Neural progenitor cell (in vitro differentiated cells): ENCODE results near the gene REV3L. TPM values are rescaled to one million over a fixed set of nuclear protein-coding genes. Genes with fewer than 3 reads are reported as not detected.
A peak's percentile ranks its signal among the peaks of the same experiment; 100 is the strongest.

Experiments
- DNase-seq: peaks from one replicate; pipeline ENCODE4 v3.0.0-alpha.2; 2016; ENCODE audit warnings: low spot score
- H2AFZ ChIP-seq: fragments of 200-600 bp; sonication (generic); replicated peaks from 2 replicates; pipeline ENCODE4 v1.6.1; 2016; ENCODE audit warnings: antibody characterized with exemption
- H3F3A ChIP-seq: fragments of 200-600 bp; sonication (generic); 2 replicates; pipeline ENCODE4 v1.6.1; 2016; ENCODE audit warnings: antibody characterized with exemption, low read depth
- H3K27ac ChIP-seq: fragments of 200-600 bp; sonication (generic); 2 replicates; pipeline ENCODE4 v1.5.1; 2016; ENCODE audit warnings: mild to moderate bottlenecking
- H3K27me3 ChIP-seq: fragments of 200-600 bp; sonication (generic); 2 replicates; pipeline ENCODE4 v1.6.1; 2016; ENCODE audit warnings: mild to moderate bottlenecking, moderate library complexity
- H3K36me3 ChIP-seq: fragments of 200-600 bp; sonication (generic); 2 replicates; pipeline ENCODE4 v1.5.1; 2016
- H3K4me1 ChIP-seq: fragments of 200-600 bp; sonication (generic); 2 replicates; pipeline ENCODE4 v1.6.1; 2016; ENCODE audit warnings: mixed run types
- H3K4me2 ChIP-seq: fragments of 200-600 bp; sonication (generic); 2 replicates; pipeline ENCODE4 v1.6.1; 2016
- H3K4me3 ChIP-seq: fragments of 200-600 bp; sonication (generic); 2 replicates; pipeline ENCODE4 v1.5.1; 2016
- H3K79me2 ChIP-seq: fragments of 200-600 bp; sonication (generic); 2 replicates; pipeline ENCODE4 v1.6.1; 2016; ENCODE audit warnings: low read depth
- H3K9ac ChIP-seq: fragments of 200-600 bp; sonication (generic); 2 replicates; pipeline ENCODE4 v1.6.1; 2016
- H3K9me3 ChIP-seq: fragments of 200-600 bp; sonication (generic); 2 replicates; pipeline ENCODE4 v1.5.1; 2016; ENCODE audit warnings: low read depth
- H4K20me1 ChIP-seq: fragments of 200-600 bp; sonication (generic); 2 replicates; pipeline ENCODE4 v1.6.1; 2016; ENCODE audit warnings: low read depth
- H3K27ac Mint-ChIP-seq: 3 replicates; pipeline ENCODE4 v1.8.0; 2021; ENCODE audit warnings: mixed read lengths
- H3K27me3 Mint-ChIP-seq: 2 replicates; pipeline ENCODE4 v1.8.0; 2022; ENCODE audit warnings: low read depth, mild to moderate bottlenecking, inconsistent platforms, moderate library complexity, mixed read lengths; ENCODE audit not compliant: insufficient read depth
- H3K36me3 Mint-ChIP-seq: 3 replicates; pipeline ENCODE4 v1.8.0; 2021; ENCODE audit warnings: mixed read lengths
- H3K4me1 Mint-ChIP-seq: 3 replicates; pipeline ENCODE4 v1.8.0; 2021; ENCODE audit warnings: mixed read lengths
- H3K4me3 Mint-ChIP-seq: 3 replicates; pipeline ENCODE4 v1.8.0; 2021; ENCODE audit warnings: mild to moderate bottlenecking, moderate library complexity, mixed read lengths
- H3K9me3 Mint-ChIP-seq: 3 replicates; pipeline ENCODE4 v1.8.0; 2020; ENCODE audit warnings: mixed read lengths
- EZH2 ChIP-seq: fragments of 200-600 bp; sonication (generic); IDR thresholded peaks from 2 replicates; pipeline ENCODE4 v1.6.1; 2017; ENCODE audit warnings: antibody characterized with exemption, mild to moderate bottlenecking, moderate library complexity
- EZH2phosphoT487 ChIP-seq: fragments of 200-600 bp; sonication (generic); IDR thresholded peaks from 2 replicates; pipeline ENCODE4 v1.6.1; 2017; ENCODE audit warnings: antibody characterized with exemption
- total RNA-seq: library from RNA; depleted of rRNA; stranded (reverse); fragments of >200 nt; gene quantifications from 2 replicates; pipeline ENCODE4 v1.2.3, GENCODE V29; 2015; ENCODE audit warnings: low replicate concordance
- TF ChIP-seq, protein P1 (sequence below): fragments of 200-600 bp; sonication (generic); IDR thresholded peaks from 2 replicates; pipeline ENCODE4 v1.5.1; 2017; ENCODE audit warnings: antibody characterized with exemption, mild to moderate bottlenecking

Gene REV3L
- total RNA-seq, 1 donor from 2014 or later = 23.5 TPM

DNA sequence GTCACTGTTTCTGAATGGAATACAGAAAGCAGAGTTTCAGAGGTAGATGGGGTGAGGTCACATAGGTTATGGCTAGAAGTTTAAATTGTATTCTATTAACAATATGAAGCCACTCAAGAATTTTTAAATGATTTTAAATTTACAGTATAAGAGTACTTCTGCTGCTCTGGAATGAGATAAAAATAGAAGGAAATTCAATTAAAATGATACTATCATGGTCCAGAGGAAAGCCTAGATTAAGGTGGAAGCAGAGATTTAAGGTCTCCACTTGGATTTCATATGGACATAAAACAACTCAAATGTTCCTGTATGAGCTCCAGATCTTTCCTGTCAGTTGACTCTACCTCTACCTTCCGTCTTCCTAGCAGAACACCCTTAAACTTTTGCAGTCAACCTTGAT, 68.6 kb downstream of the REV3L start:
- Histone ChIP-seq H3K9me3 (no peaks in the 10 kb centered on the region), H2AFZ (no peak overlapping the region), H3K9ac (no peak overlapping the region), H3K79me2 (peaks cover 18% of the 10 kb centered on the region), H3K27me3 (no peaks in the 10 kb centered on the region), H3K27ac (no peak overlapping the region), H3K4me1 (peaks cover 7% of the 10 kb centered on the region), H4K20me1 (no peaks in the 10 kb centered on the region), H3K4me2 (no peak overlapping the region), H3K4me3 (no peak overlapping the region), H3F3A (no peaks in the 10 kb centered on the region), H3K36me3 (no peaks in the 10 kb centered on the region)
- Mint-ChIP-seq H3K9me3 (no peaks in the 10 kb centered on the region), H3K27ac (no peak overlapping the region), H3K4me3 (no peak overlapping the region), H3K36me3 (peaks cover 4% of the 10 kb centered on the region), H3K27me3 (no peaks in the 10 kb centered on the region), H3K4me1 (peaks cover 3% of the 10 kb centered on the region)
- TF ChIP-seq EZH2phosphoT487 (no peak), EZH2 (no peak)
- TF ChIP-seq, protein P1, sequence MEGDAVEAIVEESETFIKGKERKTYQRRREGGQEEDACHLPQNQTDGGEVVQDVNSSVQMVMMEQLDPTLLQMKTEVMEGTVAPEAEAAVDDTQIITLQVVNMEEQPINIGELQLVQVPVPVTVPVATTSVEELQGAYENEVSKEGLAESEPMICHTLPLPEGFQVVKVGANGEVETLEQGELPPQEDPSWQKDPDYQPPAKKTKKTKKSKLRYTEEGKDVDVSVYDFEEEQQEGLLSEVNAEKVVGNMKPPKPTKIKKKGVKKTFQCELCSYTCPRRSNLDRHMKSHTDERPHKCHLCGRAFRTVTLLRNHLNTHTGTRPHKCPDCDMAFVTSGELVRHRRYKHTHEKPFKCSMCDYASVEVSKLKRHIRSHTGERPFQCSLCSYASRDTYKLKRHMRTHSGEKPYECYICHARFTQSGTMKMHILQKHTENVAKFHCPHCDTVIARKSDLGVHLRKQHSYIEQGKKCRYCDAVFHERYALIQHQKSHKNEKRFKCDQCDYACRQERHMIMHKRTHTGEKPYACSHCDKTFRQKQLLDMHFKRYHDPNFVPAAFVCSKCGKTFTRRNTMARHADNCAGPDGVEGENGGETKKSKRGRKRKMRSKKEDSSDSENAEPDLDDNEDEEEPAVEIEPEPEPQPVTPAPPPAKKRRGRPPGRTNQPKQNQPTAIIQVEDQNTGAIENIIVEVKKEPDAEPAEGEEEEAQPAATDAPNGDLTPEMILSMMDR = no peak
- DNase-seq = no peak

DNA sequence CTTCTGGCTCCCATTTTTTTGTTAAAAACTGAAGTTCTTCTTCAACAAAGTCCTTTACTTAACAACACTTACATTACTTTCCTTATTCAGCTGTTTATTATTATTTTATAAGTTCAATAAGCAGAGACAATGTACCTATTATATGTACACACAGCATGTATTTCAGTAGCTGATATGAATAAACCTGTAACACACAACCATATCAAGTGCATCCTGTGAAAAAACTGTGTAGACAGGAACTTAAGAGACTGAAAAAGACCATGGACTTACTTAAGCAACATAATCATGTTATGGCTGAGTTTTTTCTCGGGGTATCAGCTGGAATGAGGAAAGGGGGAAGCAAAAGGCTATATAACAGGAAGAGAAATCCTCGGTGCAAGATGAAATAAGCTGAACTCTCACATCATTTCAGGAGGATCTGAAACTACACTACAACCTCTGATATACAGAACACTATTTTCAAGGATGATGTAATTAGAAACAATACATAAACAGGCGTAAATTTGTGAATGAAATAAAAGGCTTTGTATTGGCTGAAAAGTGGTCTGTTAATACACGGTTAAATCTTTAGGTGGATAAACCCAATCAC, 70.9 kb downstream of the REV3L start:
- H3F3A ChIP-seq = no peaks in the 10 kb centered on the region
- TF ChIP-seq, protein P1 = no peak
- no peak for TF ChIP-seq EZH2
- TF ChIP-seq EZH2phosphoT487 = no peak
- no peak for DNase-seq
- Mint-ChIP-seq H3K27ac (no peak overlapping the region), H3K4me3 (no peak overlapping the region), H3K9me3 (no peaks in the 10 kb centered on the region), H3K4me1 (peaks cover 3% of the 10 kb centered on the region), H3K36me3 (peaks cover 12% of the 10 kb centered on the region), H3K27me3 (no peaks in the 10 kb centered on the region)
- peaks cover 2% of the 10 kb centered on the region for H3K4me1 ChIP-seq
- no peak overlapping the region for H2AFZ ChIP-seq
- H3K4me3 ChIP-seq = no peak overlapping the region
- peaks cover 2% of the 10 kb centered on the region for H3K79me2 ChIP-seq
- H3K36me3 ChIP-seq = peaks cover 3% of the 10 kb centered on the region
- H4K20me1 ChIP-seq = no peaks in the 10 kb centered on the region
- no peaks in the 10 kb centered on the region for H3K9me3 ChIP-seq
- no peaks in the 10 kb centered on the region for H3K27me3 ChIP-seq
- H3K9ac ChIP-seq = no peak overlapping the region
- H3K4me2 ChIP-seq = no peak overlapping the region
- no peak overlapping the region for H3K27ac ChIP-seq

DNA sequence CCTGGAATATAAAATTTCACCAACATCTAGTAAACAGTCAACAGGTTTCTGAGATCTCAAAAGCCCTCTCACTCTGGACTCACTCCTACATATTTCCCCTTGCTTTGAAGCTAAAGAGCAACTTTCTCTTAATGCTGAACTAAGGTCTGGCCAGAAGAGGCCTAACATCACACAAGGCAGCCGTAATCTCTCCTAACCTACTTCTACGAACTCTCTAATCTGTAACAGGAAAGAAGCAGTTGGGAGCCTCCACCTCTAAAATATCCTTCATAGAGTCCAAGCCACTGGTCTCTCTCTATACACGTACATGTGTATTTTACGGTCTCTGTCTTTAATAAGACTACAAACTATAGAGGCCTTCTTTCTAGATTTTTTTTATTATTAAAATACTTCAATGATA, 72.0 kb downstream of the REV3L start:
- peaks cover 18% of the 10 kb centered on the region for H3K36me3 Mint-ChIP-seq
- Histone ChIP-seq H3K4me3 (no peak overlapping the region), H3K36me3 (peaks cover 3% of the 10 kb centered on the region), H3K9ac (no peak overlapping the region), H3K79me2 (no peaks in the 10 kb centered on the region), H3K4me2 (no peak overlapping the region), H3K27ac (peak overlapping the region; percentile 36), H2AFZ (no peak overlapping the region), H3K4me1 (no peaks in the 10 kb centered on the region), H3K9me3 (no peaks in the 10 kb centered on the region), H4K20me1 (no peaks in the 10 kb centered on the region), H3K27me3 (no peaks in the 10 kb centered on the region), H3F3A (no peaks in the 10 kb centered on the region)
- no peak overlapping the region for H3K4me3 Mint-ChIP-seq
- H3K4me1 Mint-ChIP-seq = no peaks in the 10 kb centered on the region
- H3K9me3 Mint-ChIP-seq = no peaks in the 10 kb centered on the region
- H3K27ac Mint-ChIP-seq = no peak overlapping the region
- TF ChIP-seq EZH2phosphoT487 = no peak
- TF ChIP-seq, protein P1 = no peak
- TF ChIP-seq EZH2 = no peak
- H3K27me3 Mint-ChIP-seq = no peaks in the 10 kb centered on the region
- DNase-seq = no peak
